Esophagus squamous epithelium (tissue), 4 donors: Measurements from ENCODE around the gene GBE1.

Experiments used
- CTCF ChIP-seq, 6 experiments: fragments of 450-650 bp in 4 of 6; fragments of 200-600 bp in 2 of 6; sonication (generic) in 2 of 6; IDR thresholded peaks; one replicate each; pipeline ENCODE4 v1.5.1; 2016 to 2019; ENCODE audit warnings: antibody characterized with exemption in 6 of 6, mild to moderate bottlenecking in 4 of 6, moderate library complexity in 4 of 6
- POLR2A ChIP-seq, 4 donors: fragments of 450-650 bp; IDR thresholded peaks; one replicate each; pipeline ENCODE4 v1.6.1; 2017; ENCODE audit warnings: antibody characterized with exemption in 4 of 4, mild to moderate bottlenecking in 4 of 4, moderate library complexity in 3 of 4

GRCh38 chr3:81651139-81651538 lies 110.3 kb downstream of the GBE1 start:
- TF ChIP-seq POLR2A (IDR thresholded peaks at IDR 0.05): no peak
- TF ChIP-seq CTCF (IDR thresholded peaks at IDR 0.05): no peak
